ENCODE data around the gene EYS. TPM values are rescaled to one million over a fixed set of nuclear protein-coding genes. Genes with fewer than 3 reads are reported as not detected.

Gene EYS
- total and polyA plus RNA-seq, 2 of the 13 experiments (the other 11 are each of a cell fraction or from before 2014, with no cell fraction given) = 0.04 to 0.07 TPM

- TF ChIP-seq KIAA2018 (CRISPR knock-in tag; IDR thresholded peaks at IDR 0.05; ENCODE audit: borderline replicate concordance) = no peak
- no peak for TF ChIP-seq HOXA9 (CRISPR knock-in tag; IDR thresholded peaks at IDR 0.05; ENCODE audit: borderline replicate concordance)
- TF ChIP-seq, protein P1, sequence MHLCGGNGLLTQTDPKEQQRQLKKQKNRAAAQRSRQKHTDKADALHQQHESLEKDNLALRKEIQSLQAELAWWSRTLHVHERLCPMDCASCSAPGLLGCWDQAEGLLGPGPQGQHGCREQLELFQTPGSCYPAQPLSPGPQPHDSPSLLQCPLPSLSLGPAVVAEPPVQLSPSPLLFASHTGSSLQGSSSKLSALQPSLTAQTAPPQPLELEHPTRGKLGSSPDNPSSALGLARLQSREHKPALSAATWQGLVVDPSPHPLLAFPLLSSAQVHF (CRISPR knock-in tag; IDR thresholded peaks at IDR 0.05) = no peak
- TF ChIP-seq ATM (IDR thresholded peaks at IDR 0.05; ENCODE audit: borderline replicate concordance) = no peak
- TF ChIP-seq KAT2B (IDR thresholded peaks at IDR 0.05; ENCODE audit: borderline replicate concordance, low read depth, low read length) = no peak
- no peak for TF ChIP-seq KDM2A (CRISPR knock-in tag; IDR thresholded peaks at IDR 0.05; ENCODE audit: borderline replicate concordance, low read depth)
- TF ChIP-seq YY1 (IDR thresholded peaks at IDR 0.05; ENCODE audit: insufficient read depth, insufficient replicate concordance, low read depth, low read length) = no peak
- TF ChIP-seq ZNF576 (CRISPR knock-in tag; IDR thresholded peaks at IDR 0.05) = no peak
- TF ChIP-seq SP4 (CRISPR knock-in tag; IDR thresholded peaks at IDR 0.05) = no peak
These were observed 889.5 kb downstream of the EYS start (continued) for GRCh38 chr6:64817525-64817924.

Measured in HepG2 (cell line).